ENCODE data around the gene WDR1.

DNA sequence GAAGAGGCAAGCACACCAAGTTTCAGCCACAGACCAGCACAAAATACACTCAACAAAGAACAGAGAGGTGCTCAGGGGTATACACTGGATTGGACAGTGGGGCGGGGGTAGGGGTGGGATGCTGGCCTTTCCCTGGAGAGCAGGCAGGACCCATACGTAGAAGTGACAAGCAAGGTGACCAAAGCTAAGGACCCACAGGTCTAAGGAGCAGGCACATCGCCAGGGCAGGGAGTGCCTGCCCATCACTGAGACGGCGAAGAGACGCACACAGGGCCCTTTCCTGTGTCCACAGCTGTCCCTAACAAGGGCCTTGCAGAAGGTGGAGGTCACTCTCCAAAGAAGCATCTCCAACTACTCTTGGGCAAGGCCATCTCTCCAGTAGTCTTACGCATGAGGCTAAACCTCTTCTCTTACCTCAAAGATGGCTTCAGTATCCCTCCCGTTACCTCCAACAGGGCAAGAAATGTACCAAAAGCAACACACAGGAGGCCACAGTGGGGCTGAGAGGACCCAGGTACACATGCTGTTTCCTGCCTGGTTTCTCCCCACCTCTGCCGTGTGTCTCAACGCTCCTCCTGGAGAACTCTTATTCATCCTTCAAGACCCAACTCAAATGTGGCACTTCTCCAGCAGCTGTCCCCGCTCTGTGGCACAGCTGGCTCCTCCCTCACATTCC lies 6.5 kb downstream of the WDR1 start:
- TF ChIP-seq CTCF (IDR thresholded peaks at IDR 0.05; ENCODE audit: low read depth, low read length, poor library complexity, severe bottlenecking) (no peak), EZH2phosphoT487 (IDR thresholded peaks at IDR 0.05; ENCODE audit: borderline replicate concordance, low read length) (no peak)

Measured in DOHH2 (cell line).